Activated CD4-positive, alpha-beta T cell treated with anti-CD3 and anti-CD28 coated beads, Interleukin-2, amount 10 ng/mL, durations not matched to agents 24 days and 14 days (primary cell): ENCODE results near the gene RFK. TPM values are rescaled to one million over a fixed set of nuclear protein-coding genes. Genes with fewer than 3 reads are reported as not detected.
A peak's percentile ranks its signal among the peaks of the same experiment; 100 is the strongest.

Source experiments
- DNase-seq: peaks from one replicate; pipeline ENCODE4 v3.0.0; 2022
- H3K27ac Mint-ChIP-seq: one replicate; pipeline ENCODE4 v1.8.0; 2022; ENCODE audit warnings: mild to moderate bottlenecking, mixed read lengths
- H3K27me3 Mint-ChIP-seq: one replicate; pipeline ENCODE4 v1.8.0; 2022; ENCODE audit warnings: mixed read lengths
- H3K36me3 Mint-ChIP-seq: one replicate; pipeline ENCODE4 v1.8.0; 2022; ENCODE audit warnings: low read depth, mild to moderate bottlenecking, mixed read lengths
- H3K4me1 Mint-ChIP-seq: one replicate; pipeline ENCODE4 v1.8.0; 2021; ENCODE audit warnings: mixed read lengths
- H3K4me3 Mint-ChIP-seq: one replicate; pipeline ENCODE4 v1.8.0; 2022; ENCODE audit warnings: mild to moderate bottlenecking, moderate library complexity, mixed read lengths
- H3K9me3 Mint-ChIP-seq: one replicate; pipeline ENCODE4 v1.8.0; 2021; ENCODE audit warnings: mixed read lengths
- intact Hi-C: fragments of 100-400 bp; cut with micrococcal nuclease; formaldehyde crosslinking; loops from one replicate; pipeline ENCODE4 v1.15.1; 2023
- total RNA-seq: library from RNA; stranded (reverse); gene quantifications from 2 replicates; pipeline ENCODE4 v1.2.3, GENCODE V29; 2022

The RFK gene
- total RNA-seq, 1 donor from 2014 or later: 17.9 TPM

DNA sequence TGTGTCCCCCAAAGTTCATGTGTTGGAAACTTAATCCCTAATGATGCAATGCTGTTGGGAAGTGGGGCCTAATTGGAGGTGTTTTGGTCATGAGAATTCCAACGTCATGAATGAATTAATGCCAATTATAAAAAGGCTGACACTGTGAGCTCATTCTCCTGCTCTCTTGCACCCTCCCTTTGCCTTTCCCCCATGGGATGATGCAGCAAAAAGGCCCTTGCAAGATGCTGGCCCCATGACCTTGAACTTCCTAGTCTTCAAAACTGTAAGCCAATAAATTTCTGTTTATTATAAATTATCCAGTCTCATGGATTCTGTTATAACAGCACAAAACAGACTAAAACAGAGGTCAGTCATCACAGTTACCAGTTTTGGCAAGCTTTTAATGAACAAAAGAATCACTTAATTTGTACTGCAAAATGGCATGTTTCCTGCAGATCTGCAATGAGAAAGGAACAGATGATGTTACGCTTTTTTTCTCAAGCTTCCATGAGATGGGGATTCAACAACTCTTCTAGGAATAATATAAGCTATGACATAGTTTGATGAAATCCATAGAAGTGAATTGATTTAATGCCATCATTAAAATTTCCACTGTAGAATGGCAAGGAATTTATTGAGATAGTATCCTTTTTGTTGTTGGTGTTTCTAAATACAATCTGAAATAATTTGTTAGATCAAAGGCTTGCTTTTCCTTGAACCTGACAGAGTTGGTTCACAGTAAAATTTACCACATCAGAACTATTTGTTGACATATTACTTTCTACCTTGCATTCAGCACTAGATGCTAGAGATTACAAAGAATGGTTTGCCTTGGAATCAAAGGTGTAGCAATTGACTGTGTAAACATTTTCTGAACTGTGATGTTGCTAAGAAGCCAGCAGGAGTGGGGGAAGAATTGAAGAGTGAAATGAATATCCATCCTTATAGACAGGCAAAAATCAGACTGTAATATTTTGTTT, 29.3 kb upstream of the RFK start:
- Mint-ChIP-seq H3K27me3 (no peaks in the 10 kb centered on the region), H3K9me3 (no peaks in the 10 kb centered on the region), H3K4me3 (peak overlapping the region; percentile 59), H3K4me1 (peaks cover 17% of the 10 kb centered on the region), H3K36me3 (peaks cover 1% of the 10 kb centered on the region), H3K27ac (peak overlapping the region; percentile 72)
- intact Hi-C loops: loop anchor here (1.0 kb wide), 2 partner anchors 18 to 20 kb away; no protein-coding TSS in a partner anchor
- peak; percentile 64 for DNase-seq

DNA sequence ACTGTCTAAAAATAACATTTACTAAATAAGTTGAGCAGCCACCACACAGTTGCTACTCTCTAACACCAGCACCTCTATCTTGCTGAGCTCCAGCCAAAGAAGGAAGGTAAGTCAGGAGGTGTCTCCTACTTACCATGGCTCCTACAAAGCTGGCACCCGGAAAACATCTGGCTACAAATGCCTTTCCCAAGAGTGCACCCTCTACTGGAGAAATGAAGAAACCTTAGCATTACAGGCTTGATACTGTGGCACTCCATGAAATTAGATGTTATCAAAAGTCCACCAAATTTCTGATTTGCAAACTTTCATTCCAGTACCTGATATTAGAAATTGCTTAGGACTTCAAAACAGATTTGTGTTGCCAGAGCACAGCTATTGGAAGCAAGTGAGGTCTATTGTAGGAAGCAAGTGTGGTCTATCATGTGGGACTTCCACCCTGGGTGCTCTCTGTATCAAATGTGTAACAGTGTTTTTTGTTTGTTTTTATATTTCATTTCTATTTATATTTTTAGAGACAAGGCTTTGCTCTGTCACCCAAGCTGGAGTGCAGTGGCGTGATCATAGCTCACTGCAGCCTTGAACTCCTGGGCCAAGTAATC, 25.7 kb upstream of the RFK start:
- intact Hi-C loops: no loop called here
- no peak overlapping the region for H3K4me3 Mint-ChIP-seq
- no peaks in the 10 kb centered on the region for H3K27me3 Mint-ChIP-seq
- DNase-seq: no peak
- peaks cover 4% of the 10 kb centered on the region for H3K9me3 Mint-ChIP-seq
- peaks cover 34% of the 10 kb centered on the region for H3K4me1 Mint-ChIP-seq
- no peak overlapping the region for H3K27ac Mint-ChIP-seq
- H3K36me3 Mint-ChIP-seq: peaks cover 1% of the 10 kb centered on the region

DNA sequence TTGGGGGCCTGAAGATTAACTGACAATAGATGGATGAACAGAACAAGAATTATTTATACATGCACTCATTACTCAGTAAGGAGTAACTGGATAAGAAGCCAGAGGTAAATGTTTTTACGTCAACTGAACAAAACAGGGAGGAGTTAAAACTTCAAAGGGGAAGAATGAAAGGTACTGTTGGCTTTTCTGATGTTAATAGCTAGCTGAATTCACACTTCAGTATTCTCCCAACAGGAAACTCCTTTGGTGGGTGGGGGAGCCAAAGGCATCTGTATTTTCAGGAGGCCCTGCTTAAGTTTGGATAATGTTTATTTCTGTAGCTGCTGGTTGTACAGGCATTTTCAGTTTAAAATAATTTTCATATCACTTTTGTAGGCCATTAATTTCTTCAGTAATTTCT, 23.2 kb upstream of the RFK start:
- H3K36me3 Mint-ChIP-seq: peaks cover 3% of the 10 kb centered on the region
- intact Hi-C loops: no loop called here
- H3K27me3 Mint-ChIP-seq: no peaks in the 10 kb centered on the region
- peaks cover 16% of the 10 kb centered on the region for H3K9me3 Mint-ChIP-seq
- no peak overlapping the region for H3K27ac Mint-ChIP-seq
- peaks cover 27% of the 10 kb centered on the region for H3K4me1 Mint-ChIP-seq
- H3K4me3 Mint-ChIP-seq: no peak overlapping the region
- no peak for DNase-seq

DNA sequence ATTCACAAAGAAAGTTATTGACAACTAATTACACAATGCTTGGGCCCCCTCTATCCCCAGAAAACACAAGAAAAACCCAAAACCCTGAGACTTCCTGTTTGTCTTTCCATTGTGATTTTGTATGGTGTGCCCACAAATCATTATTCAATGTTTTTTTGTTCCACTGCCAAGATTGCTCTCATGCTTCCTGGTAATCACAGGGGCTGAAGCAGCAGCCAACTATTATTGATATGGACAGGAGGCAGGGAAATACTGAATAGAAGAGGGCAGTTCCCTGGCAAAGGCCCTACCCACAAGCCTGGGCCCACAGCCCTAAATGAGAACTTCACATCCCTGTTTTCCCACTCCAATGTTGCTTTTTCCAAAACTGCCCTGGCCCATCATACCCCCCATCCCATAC, 21.5 kb upstream of the RFK start:
- intact Hi-C loops: no loop called here
- Mint-ChIP-seq H3K4me1 (peaks cover 27% of the 10 kb centered on the region), H3K4me3 (no peak overlapping the region), H3K36me3 (peaks cover 1% of the 10 kb centered on the region), H3K27ac (peak overlapping the region; percentile 61), H3K27me3 (no peaks in the 10 kb centered on the region), H3K9me3 (peaks cover 16% of the 10 kb centered on the region)
- DNase-seq: no peak

DNA sequence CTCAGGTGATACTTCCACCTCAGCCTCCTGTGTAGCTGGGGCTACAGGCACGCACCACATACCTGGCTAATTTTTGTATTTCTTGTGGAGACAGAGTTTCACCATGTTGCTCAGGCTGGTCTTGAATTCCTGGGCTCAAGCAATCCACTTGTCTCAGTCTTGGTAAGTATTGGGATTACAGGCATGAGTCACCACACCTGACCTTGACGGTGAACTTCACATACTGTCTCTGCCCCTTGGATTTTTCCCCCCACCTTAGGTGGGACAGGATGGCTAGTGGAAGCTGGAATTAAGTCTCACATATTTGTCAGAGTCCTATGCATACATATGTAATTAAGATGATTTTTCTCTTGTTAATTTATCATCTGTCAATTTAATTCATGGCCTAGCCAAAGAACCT, 20.9 kb upstream of the RFK start:
- peaks cover 1% of the 10 kb centered on the region for H3K36me3 Mint-ChIP-seq
- H3K27me3 Mint-ChIP-seq: no peaks in the 10 kb centered on the region
- no peak overlapping the region for H3K27ac Mint-ChIP-seq
- H3K4me1 Mint-ChIP-seq: peaks cover 27% of the 10 kb centered on the region
- no peak for DNase-seq
- intact Hi-C loops: no loop called here
- H3K9me3 Mint-ChIP-seq: peaks cover 16% of the 10 kb centered on the region
- no peak overlapping the region for H3K4me3 Mint-ChIP-seq

DNA sequence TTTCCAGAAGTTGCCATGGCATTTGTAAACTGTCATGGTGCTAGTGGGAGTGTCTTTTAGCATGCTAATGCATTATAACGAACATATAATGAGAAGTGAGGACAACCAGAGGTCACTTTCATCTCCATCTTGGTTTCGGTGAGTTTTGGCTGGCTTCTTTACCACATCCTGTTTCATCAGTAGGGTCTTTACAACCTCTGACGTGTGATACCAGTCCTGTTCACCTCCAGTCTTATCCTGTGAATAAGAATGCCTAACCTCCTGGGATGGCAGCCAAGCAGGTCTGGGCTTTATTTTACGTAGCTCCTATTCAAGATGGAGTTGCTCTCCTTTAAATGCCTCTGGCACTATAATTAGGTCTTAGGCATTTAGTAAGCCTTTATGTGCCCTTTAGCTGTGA, 20.4 kb upstream of the RFK start:
- H3K27ac Mint-ChIP-seq: no peak overlapping the region
- no peak overlapping the region for H3K4me3 Mint-ChIP-seq
- peaks cover 16% of the 10 kb centered on the region for H3K9me3 Mint-ChIP-seq
- DNase-seq: no peak
- peaks cover 27% of the 10 kb centered on the region for H3K4me1 Mint-ChIP-seq
- H3K27me3 Mint-ChIP-seq: no peaks in the 10 kb centered on the region
- intact Hi-C loops: no loop called here
- peaks cover 1% of the 10 kb centered on the region for H3K36me3 Mint-ChIP-seq

DNA sequence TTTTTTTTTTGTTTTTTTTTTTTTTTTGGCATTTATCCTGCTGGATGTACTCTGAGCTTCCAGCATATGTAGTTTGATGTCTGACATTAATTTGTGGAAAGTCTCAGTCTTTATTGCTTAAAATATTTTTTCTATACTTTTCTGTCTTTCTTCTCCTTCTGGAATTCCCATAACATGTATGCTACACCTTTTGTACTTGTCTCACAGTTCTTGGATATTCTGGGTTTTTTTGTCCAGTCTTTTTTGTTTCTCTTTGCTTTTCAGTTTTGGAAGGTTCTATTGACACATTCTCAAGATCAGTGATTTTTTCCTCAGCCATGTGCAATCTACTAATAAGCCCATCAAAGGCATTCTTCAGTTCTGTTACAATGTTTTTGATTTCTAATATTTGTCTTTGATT, 19.4 kb upstream of the RFK start:
- peaks cover 16% of the 10 kb centered on the region for H3K9me3 Mint-ChIP-seq
- peaks cover 28% of the 10 kb centered on the region for H3K4me1 Mint-ChIP-seq
- no peak for DNase-seq
- no peak overlapping the region for H3K27ac Mint-ChIP-seq
- intact Hi-C loops: no loop called here
- H3K27me3 Mint-ChIP-seq: no peaks in the 10 kb centered on the region
- no peak overlapping the region for H3K4me3 Mint-ChIP-seq
- H3K36me3 Mint-ChIP-seq: peaks cover 1% of the 10 kb centered on the region

DNA sequence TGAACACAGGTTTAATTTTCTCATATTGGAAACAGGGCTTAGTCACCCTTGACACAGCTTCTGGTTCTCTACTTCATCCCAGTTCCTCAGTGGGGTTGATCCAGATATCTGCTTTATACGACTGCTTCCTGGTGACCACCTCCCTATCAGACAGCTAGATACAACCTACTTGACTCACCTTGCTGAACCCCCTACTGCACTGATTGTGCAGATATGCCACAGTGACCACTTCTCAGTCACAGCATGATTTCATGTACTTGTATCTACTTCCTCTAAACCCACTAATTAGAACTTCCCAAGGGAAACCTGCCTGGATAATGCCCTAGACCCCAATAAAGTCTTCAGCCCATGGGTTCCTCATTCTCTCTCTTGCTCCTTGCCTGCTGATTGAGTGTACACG, 18.4 kb upstream of the RFK start:
- DNase-seq: no peak
- Mint-ChIP-seq H3K27me3 (peaks cover 2% of the 10 kb centered on the region), H3K4me3 (no peak overlapping the region), H3K9me3 (peaks cover 16% of the 10 kb centered on the region), H3K36me3 (peaks cover 1% of the 10 kb centered on the region), H3K27ac (no peak overlapping the region), H3K4me1 (peaks cover 29% of the 10 kb centered on the region)
- intact Hi-C loops: no loop called here

DNA sequence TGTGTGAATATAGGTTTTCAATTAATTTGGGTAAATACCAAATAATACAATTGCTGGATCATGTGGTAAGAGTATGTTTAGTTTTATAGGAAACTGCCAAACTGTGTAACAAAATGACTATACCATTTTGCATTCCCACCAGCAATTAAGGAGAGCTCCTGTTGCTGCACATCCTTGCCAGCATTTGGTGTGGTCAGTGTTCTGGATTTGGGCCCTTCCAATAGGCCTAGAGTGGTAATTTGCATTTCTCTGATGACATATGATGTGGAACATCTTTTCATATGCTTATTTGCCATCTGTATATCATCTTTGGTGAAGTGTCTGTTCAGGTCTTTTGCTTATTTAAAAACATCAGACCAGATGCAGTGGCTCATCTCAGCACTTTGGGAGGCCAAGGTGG, 11.6 kb upstream of the RFK start:
- no peak overlapping the region for H3K27ac Mint-ChIP-seq
- no peaks in the 10 kb centered on the region for H3K9me3 Mint-ChIP-seq
- no peak for DNase-seq
- no peak overlapping the region for H3K4me3 Mint-ChIP-seq
- H3K4me1 Mint-ChIP-seq: peaks cover 23% of the 10 kb centered on the region
- intact Hi-C loops: no loop called here
- H3K36me3 Mint-ChIP-seq: no peaks in the 10 kb centered on the region
- H3K27me3 Mint-ChIP-seq: peaks cover 2% of the 10 kb centered on the region

DNA sequence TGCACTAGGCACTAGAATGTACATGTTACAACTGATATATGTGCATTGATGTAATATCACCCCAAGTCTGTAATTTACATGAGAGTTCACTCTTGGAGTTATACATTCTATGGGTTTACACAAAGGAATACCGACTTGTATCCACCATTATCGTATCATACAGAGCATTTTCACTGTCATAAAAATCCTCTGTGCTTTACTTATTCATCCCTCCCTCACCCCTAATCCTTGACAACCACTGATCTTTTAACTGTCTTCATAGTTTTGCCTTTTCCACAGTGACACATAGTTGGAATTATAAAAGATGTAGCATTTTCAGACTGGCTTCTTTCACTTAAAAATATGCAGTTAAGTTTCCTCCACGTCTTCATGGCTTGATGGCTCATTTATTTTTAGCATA, 11.1 kb upstream of the RFK start:
- Mint-ChIP-seq H3K36me3 (no peaks in the 10 kb centered on the region), H3K9me3 (no peaks in the 10 kb centered on the region), H3K4me3 (no peak overlapping the region), H3K4me1 (peaks cover 27% of the 10 kb centered on the region), H3K27me3 (peaks cover 2% of the 10 kb centered on the region), H3K27ac (no peak overlapping the region)
- intact Hi-C loops: no loop called here
- no peak for DNase-seq

DNA sequence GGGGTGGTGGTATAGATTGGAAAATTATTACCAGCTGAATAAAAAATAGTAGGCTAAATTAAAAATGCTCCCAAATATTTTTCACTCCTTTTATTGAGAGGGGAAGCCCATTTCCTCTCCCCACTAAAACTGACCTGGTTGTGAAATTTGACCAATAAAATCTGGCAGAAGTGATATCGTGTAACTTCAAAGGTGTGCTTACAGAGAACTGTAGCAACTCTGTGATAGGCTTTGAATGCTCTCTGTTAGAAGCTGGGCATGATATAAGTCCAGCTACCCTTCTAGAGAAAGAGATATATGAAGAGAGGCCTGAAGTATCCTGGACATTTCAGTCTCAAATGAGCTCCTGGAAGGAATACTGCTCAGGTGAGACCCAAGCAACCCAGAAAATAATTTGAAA, 10.2 kb upstream of the RFK start:
- Mint-ChIP-seq H3K9me3 (no peaks in the 10 kb centered on the region), H3K36me3 (no peaks in the 10 kb centered on the region), H3K27me3 (peaks cover 2% of the 10 kb centered on the region), H3K4me3 (no peak overlapping the region), H3K27ac (peak overlapping the region; percentile 5), H3K4me1 (peaks cover 32% of the 10 kb centered on the region)
- intact Hi-C loops: loop anchor here (5.0 kb wide), 1 partner anchor 158 kb away; no protein-coding TSS in a partner anchor
- DNase-seq: no peak

DNA sequence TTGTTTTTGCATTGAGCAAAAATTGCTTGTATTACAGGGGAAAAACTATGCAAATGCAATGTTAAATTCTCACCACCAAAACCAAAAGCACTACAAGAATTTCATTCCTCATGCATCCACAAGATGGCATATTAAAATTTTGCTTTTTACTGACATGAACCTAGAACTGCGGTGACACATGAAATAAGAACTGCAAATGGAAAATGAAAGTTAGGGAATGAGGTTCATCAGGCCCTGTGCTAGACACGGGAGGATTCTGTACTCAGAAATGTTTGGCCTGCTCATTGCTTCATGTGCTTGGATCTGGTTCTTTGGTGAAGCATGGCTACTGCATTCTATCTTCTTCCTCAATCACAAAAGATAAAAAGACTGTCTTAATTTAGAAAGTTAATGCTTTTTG, 9.1 kb upstream of the RFK start:
- no peaks in the 10 kb centered on the region for H3K36me3 Mint-ChIP-seq
- H3K9me3 Mint-ChIP-seq: no peaks in the 10 kb centered on the region
- H3K4me3 Mint-ChIP-seq: peak overlapping the region; percentile 66
- H3K27ac Mint-ChIP-seq: peak overlapping the region; percentile 71
- H3K4me1 Mint-ChIP-seq: peaks cover 29% of the 10 kb centered on the region
- H3K27me3 Mint-ChIP-seq: peaks cover 2% of the 10 kb centered on the region
- peak; percentile 80 for DNase-seq
- intact Hi-C loops: loop anchor here (1.0 to 5.0 kb wide), 6 partner anchors 9 to 301 kb away; partner anchors contain the start of gene RFK

DNA sequence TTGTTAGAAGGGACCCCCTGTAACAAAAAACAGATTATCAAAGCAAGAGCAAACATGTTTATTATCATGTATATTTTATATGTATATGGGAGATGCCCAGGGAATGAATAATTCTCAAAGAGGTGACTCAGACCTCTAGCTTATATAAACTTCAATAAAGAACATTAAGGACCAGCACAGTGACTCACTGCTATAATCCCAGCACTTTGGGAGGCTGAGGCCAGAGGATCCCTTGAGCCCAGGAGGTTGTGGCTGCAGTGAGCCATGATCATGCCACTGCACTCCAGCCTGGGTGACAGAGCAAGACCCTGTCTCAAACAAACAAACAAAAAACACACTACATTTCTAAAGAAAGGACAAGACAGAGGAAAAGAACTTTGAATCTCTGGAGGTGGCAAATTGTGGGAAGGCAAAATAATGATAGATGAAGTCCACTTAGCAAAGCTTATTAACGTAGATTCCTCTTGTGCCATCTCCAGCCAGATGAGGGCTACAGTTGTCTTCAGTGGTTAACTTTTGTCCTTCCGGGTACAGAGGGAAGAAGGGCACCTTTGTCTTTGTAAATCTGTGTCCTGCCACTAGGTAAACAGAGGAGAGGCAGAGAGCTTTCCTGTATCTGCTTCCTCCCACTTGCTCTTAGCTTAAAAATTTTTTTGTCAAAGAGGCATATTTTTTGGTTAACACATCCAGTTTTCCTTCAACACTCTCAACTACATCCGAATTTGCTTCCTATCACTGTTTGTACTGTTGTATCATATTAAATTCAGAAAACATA, 7.5 kb upstream of the RFK start:
- H3K4me1 Mint-ChIP-seq: peaks cover 30% of the 10 kb centered on the region
- no peak for DNase-seq
- H3K9me3 Mint-ChIP-seq: no peaks in the 10 kb centered on the region
- no peak overlapping the region for H3K4me3 Mint-ChIP-seq
- intact Hi-C loops: loop anchor here (2.0 to 5.0 kb wide), 2 partner anchors 161 to 257 kb away; no protein-coding TSS in a partner anchor
- H3K27me3 Mint-ChIP-seq: no peaks in the 10 kb centered on the region
- H3K27ac Mint-ChIP-seq: no peak overlapping the region
- H3K36me3 Mint-ChIP-seq: no peaks in the 10 kb centered on the region
